Measurements from ENCODE around the gene PYDC1. TPM values are rescaled to one million over a fixed set of nuclear protein-coding genes. Genes with fewer than 3 reads are reported as not detected.

PYDC1 gene
- total RNA-seq, 1 donor: not detected

DNA sequence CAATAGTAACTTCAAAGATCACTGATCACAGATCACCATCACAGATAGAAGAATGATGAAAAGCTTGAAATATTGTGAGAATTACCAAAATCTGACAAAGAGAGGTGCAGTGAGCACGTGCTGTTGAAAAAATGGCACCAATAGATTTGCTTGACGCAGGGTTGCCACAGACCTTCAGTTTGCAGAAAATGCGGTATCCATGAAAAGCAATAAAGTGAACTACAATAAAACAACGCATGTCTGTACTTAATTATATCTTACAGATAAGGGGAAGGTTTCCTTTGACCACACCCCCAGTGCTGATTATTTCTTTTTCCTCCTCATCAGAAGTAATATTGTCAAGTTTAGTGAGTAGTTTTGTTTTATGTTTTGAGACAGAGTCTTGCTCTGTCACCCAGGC lies 21.1 kb upstream of the PYDC1 start:
- no peaks in the 10 kb centered on the region for H3K9me3 ChIP-seq (ENCODE audit: low read depth, low read length)
- no peak overlapping the region for H3K4me3 ChIP-seq (ENCODE audit: low read length)
- H3K4me1 ChIP-seq (ENCODE audit: insufficient read depth, low read length): peaks cover 18% of the 10 kb centered on the region
- no peaks in the 10 kb centered on the region for H3K27me3 ChIP-seq (ENCODE audit: insufficient read depth, low read length)

DNA sequence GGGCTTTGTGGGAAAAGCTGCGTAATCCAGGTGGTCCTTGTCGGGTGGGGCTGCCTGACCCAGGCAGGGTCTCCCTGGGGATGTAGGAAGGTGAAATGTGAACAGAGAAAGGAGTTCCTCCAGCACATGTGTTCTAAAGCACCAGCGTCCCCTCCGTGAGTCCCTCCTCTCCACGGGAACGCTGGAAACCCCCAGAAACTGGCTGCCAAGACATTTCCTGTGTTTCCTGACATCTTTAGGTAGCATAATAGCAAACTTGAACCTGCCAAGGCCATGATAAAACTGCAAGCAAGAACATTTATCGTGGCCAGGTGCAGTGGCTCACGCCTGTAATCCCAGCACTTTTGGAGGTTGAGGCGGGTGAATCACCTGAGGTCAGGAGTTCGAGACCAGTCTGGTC lies 12.6 kb upstream of the PYDC1 start:
- no peaks in the 10 kb centered on the region for H3K9me3 ChIP-seq (ENCODE audit: low read depth, low read length)
- no peak overlapping the region for H3K4me3 ChIP-seq (ENCODE audit: low read length)
- no peaks in the 10 kb centered on the region for H3K27me3 ChIP-seq (ENCODE audit: insufficient read depth, low read length)
- H3K4me1 ChIP-seq (ENCODE audit: insufficient read depth, low read length): no peaks in the 10 kb centered on the region

DNA sequence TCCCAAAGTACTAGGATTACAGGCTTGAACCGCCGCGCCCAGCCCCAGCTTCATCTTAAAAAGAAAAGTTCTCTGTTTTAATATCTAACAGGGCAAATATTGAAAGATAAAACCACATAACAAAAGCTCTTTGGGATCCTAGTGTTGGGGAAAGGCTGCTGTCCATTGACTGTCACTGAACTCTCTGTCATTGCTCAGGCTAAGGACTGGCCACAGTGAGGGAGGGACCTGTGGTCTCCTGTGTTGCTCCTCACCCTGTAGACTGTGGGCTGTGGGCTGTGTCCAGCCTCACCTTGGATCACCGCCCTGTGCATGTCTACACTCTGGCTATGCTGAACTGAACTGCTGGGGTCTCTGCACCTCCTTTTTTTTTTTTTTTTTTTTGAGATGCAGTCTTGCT lies 11.3 kb upstream of the PYDC1 start:
- no peaks in the 10 kb centered on the region for H3K27me3 ChIP-seq (ENCODE audit: insufficient read depth, low read length)
- no peak overlapping the region for H3K4me3 ChIP-seq (ENCODE audit: low read length)
- H3K4me1 ChIP-seq (ENCODE audit: insufficient read depth, low read length): no peaks in the 10 kb centered on the region
- no peaks in the 10 kb centered on the region for H3K9me3 ChIP-seq (ENCODE audit: low read depth, low read length)

DNA sequence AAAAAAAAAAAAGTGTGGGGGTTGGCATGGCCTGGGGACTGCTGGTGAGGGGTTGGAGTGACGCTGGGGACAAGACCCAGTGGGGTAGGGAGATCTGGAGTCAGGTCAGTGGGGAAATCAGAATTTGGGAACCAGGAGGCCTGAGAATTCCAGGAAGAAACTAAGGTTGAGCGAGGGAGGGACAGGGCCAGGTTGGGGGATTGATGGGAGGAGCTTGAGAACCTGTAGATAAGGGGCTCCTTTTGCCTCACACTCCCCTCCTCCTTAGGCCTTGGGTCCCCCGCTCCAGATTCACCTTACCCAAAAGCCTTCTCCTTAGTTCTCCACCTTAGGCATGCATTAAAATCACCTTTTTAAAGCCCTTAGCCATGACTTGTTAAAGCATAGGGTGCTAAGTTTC lies 8.3 kb upstream of the PYDC1 start:
- Histone ChIP-seq H3K9me3 (ENCODE audit: low read depth, low read length) (no peaks in the 10 kb centered on the region), H3K27me3 (ENCODE audit: insufficient read depth, low read length) (peaks cover 4% of the 10 kb centered on the region)

DNA sequence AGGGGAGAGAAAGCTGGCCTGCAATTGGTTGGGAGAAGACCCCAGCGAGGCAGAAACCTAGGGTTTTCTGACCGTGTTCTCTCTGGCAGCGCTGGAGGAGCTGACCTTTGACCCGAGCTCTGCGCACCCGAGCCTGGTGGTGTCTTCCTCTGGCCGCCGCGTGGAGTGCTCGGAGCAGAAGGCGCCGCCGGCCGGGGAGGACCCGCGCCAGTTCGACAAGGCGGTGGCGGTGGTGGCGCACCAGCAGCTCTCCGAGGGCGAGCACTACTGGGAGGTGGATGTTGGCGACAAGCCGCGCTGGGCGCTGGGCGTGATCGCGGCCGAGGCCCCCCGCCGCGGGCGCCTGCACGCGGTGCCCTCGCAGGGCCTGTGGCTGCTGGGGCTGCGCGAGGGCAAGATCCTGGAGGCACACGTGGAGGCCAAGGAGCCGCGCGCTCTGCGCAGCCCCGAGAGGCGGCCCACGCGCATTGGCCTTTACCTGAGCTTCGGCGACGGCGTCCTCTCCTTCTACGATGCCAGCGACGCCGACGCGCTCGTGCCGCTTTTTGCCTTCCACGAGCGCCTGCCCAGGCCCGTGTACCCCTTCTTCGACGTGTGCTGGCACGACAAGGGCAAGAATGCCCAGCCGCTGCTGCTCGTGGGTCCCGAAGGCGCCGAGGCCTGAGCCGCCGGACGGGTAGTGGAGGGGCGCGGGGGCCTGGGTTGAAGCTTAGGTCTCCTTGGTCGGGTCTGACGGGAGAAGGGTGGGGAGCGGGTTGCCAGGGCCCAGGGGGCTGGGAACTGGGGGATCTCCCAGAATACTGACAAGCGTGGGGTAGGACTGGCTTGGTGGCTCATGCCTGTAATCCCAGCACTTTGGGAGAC lies 7.4 kb upstream of the PYDC1 start:
- Histone ChIP-seq H3K4me1 (ENCODE audit: insufficient read depth, low read length) (no peaks in the 10 kb centered on the region), H3K27me3 (ENCODE audit: insufficient read depth, low read length) (peaks cover 4% of the 10 kb centered on the region)

More for the DNA sequence above, 8.3 kb upstream of the PYDC1 start:
- H3K4me3 ChIP-seq (ENCODE audit: low read length): no peak overlapping the region
- H3K4me1 ChIP-seq (ENCODE audit: insufficient read depth, low read length): no peaks in the 10 kb centered on the region

DNA sequence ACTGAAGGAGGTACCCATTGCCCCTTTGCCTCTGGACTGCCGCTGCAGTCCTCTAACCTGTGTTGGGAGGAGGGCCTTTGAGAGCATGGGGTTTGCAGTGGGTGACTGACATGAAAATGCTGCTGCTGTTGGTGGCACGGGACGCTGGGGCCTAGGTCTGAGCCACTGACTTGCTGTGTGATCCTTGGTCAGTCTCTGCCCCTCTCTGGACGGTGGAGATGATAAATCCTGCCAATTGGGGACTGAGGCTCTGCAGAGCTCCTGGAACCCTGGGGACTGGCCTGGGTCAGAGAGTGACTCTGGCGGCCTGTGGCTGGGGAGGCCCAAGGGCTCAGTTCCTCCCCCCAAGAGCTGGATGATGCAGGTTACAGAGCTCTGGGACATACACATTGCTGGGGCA lies 6.1 kb upstream of the PYDC1 start:
- H3K4me3 ChIP-seq (ENCODE audit: low read length): no peak overlapping the region
- H3K9me3 ChIP-seq (ENCODE audit: low read depth, low read length): no peaks in the 10 kb centered on the region
- H3K4me1 ChIP-seq (ENCODE audit: insufficient read depth, low read length): no peaks in the 10 kb centered on the region
- H3K27me3 ChIP-seq (ENCODE audit: insufficient read depth, low read length): peaks cover 9% of the 10 kb centered on the region

More for the DNA sequence above, 7.4 kb upstream of the PYDC1 start:
- H3K4me3 ChIP-seq (ENCODE audit: low read length): no peak overlapping the region
- no peaks in the 10 kb centered on the region for H3K9me3 ChIP-seq (ENCODE audit: low read depth, low read length)

DNA sequence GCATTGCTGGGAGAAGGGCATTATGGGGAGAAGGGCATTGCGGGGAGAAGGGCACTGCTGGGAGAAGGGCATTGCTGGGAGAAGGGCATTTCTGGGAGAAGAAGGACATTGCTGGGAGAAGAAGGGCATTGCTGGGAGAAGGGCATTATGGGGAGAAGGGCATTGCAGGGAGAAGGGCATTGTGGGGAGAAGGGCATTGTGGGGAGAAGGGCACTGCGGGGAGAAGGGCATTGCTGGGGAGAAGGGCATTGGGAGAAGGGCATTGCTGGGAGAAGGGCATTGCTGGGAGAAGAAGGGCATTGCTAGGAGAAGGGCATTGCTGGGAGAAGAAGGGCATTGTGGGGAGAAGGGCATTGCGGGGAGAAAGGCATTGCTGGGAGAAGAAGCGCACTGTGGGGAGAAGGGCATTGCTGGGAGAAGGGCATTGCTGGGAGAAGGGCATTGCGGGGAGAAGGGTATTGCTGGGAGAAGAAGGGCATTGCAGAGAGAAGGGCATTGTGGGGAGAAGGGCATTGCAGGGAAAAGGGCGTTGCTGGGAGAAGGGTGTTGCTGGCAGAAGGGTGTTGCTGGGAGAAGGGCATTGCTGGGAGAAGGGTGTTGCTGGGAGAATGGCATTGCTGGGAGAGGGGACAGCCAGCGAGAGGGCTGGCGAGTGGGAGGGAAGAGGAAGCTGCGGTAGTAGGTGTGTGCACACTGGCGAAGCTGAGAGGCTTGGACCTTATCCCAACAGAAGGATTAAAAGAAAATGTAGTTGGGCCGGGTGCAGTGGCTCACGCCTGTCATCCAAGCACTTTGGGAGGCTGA lies 4.6 kb upstream of the PYDC1 start:
- peaks cover 9% of the 10 kb centered on the region for H3K4me1 ChIP-seq (ENCODE audit: insufficient read depth, low read length)
- peaks cover 23% of the 10 kb centered on the region for H3K27me3 ChIP-seq (ENCODE audit: insufficient read depth, low read length)
- H3K9me3 ChIP-seq (ENCODE audit: low read depth, low read length): no peaks in the 10 kb centered on the region
- H3K4me3 ChIP-seq (ENCODE audit: low read length): no peak overlapping the region

DNA sequence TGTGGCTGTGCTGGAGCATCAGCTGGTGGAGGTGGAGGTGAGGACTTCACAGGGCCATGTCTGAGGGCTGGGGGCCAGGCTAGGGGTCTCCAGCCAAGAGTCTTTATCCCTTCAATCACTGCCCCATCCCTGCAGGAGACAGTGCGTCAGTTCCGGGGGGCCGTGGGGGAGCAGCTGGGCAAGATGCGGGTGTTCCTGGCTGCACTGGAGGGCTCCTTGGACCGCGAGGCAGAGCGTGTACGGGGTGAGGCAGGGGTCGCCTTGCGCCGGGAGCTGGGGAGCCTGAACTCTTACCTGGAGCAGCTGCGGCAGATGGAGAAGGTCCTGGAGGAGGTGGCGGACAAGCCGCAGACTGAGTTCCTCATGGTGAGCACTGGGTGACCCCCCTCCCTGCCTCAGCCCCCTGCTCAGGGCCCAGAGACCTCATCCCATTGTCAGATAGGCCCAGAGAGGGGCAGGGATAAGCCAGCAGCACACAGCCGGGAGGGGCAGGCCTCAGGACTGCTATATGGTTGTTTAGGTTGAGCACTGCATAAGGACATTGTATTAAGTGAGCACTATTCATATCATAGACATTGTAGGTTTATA lies 2.3 kb upstream of the PYDC1 start:
- H3K4me3 ChIP-seq (ENCODE audit: low read length): no peak overlapping the region
- peaks cover 42% of the 10 kb centered on the region for H3K27me3 ChIP-seq (ENCODE audit: insufficient read depth, low read length)
- H3K9me3 ChIP-seq (ENCODE audit: low read depth, low read length): no peaks in the 10 kb centered on the region
- peaks cover 32% of the 10 kb centered on the region for H3K4me1 ChIP-seq (ENCODE audit: insufficient read depth, low read length)

DNA sequence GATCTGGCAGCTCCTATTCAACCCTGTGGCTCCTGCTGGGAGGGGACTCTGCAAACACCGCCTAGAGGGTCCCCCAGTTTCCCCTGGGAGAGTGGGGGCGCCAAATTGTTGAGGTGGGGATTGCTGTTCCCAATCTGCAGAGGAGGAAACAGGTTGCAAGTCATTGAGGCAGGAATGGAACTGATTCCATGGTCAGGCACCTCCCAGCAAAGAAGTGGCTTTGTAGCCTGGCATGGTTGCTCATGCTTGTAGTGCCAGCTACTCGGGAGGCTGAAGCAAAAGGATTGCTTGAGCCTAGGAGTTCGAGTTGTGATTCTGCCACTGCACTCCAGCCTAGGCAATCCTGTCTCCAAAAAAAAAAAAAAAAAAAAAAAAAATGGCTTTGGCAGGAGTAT lies 198 bp upstream of the PYDC1 start:
- Histone ChIP-seq H3K9me3 (ENCODE audit: low read depth, low read length) (no peaks in the 10 kb centered on the region), H3K4me1 (ENCODE audit: insufficient read depth, low read length) (peaks cover 34% of the 10 kb centered on the region), H3K4me3 (ENCODE audit: low read length) (no peak overlapping the region), H3K27me3 (ENCODE audit: insufficient read depth, low read length) (peaks cover 42% of the 10 kb centered on the region)

DNA sequence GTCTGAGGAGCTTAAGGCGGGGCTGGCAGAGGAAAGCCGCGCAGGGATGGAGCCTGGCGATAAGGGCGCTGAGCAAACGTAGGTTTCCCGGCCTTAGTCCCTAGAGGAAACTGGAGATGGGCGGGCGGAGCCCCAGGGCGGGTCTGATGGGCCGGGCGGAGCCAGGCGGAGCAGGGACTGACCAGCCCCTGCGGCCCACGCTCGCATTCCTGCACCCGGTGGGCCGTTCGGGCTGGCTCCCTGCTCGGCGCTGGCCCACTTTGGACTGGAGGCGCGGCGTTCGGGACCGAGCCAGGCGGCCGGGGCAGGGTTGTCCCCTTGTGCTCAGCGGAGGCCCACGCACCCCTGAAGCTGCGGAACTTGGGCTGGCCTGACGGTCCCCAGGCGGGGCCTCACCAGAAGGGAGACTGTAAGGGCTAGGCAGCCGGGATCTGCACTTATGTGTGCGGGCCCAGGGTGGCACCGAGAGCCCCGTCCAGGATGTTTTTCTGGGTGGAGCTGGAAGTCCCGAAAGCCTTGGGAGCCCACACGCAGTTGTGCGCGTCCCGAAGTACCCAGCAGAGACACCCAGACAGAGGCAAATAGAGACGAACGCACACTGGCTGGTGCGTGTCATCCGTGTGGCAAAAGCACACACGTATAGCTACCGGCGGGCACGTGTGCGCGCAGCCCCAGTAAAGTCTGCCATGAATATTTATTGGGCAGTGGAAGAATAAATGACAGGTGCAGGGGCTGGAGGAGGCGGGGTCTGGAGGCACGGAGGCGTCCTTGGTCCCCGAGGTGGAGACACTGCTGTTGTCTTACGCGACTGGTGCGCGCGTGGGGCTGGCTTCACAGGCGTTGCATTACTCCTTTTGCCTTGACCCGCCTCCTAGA lies 1.4 kb downstream of the PYDC1 start:
- peaks cover 34% of the 10 kb centered on the region for H3K4me1 ChIP-seq (ENCODE audit: insufficient read depth, low read length)
- H3K9me3 ChIP-seq (ENCODE audit: low read depth, low read length): no peaks in the 10 kb centered on the region
- H3K4me3 ChIP-seq (ENCODE audit: low read length): peak overlapping the region; percentile 31
- peaks cover 38% of the 10 kb centered on the region for H3K27me3 ChIP-seq (ENCODE audit: insufficient read depth, low read length)

DNA sequence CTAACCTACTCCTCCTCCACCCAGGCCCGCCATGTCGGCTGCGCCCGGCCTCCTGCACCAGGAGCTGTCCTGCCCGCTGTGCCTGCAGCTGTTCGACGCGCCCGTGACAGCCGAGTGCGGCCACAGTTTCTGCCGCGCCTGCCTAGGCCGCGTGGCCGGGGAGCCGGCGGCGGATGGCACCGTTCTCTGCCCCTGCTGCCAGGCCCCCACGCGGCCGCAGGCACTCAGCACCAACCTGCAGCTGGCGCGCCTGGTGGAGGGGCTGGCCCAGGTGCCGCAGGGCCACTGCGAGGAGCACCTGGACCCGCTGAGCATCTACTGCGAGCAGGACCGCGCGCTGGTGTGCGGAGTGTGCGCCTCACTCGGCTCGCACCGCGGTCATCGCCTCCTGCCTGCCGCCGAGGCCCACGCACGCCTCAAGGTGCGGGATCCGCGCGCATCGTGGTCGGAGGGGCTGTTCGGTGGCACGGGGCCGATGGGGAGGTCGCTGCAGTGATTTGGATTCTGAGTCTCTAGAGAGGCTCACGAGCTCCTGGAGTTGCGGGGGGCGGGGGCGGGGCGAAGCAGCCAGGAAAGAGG lies 2.1 kb downstream of the PYDC1 start:
- Histone ChIP-seq H3K9me3 (ENCODE audit: low read depth, low read length) (no peaks in the 10 kb centered on the region), H3K27me3 (ENCODE audit: insufficient read depth, low read length) (peaks cover 38% of the 10 kb centered on the region), H3K4me1 (ENCODE audit: insufficient read depth, low read length) (peaks cover 34% of the 10 kb centered on the region), H3K4me3 (ENCODE audit: low read length) (peak overlapping the region; percentile 31)

DNA sequence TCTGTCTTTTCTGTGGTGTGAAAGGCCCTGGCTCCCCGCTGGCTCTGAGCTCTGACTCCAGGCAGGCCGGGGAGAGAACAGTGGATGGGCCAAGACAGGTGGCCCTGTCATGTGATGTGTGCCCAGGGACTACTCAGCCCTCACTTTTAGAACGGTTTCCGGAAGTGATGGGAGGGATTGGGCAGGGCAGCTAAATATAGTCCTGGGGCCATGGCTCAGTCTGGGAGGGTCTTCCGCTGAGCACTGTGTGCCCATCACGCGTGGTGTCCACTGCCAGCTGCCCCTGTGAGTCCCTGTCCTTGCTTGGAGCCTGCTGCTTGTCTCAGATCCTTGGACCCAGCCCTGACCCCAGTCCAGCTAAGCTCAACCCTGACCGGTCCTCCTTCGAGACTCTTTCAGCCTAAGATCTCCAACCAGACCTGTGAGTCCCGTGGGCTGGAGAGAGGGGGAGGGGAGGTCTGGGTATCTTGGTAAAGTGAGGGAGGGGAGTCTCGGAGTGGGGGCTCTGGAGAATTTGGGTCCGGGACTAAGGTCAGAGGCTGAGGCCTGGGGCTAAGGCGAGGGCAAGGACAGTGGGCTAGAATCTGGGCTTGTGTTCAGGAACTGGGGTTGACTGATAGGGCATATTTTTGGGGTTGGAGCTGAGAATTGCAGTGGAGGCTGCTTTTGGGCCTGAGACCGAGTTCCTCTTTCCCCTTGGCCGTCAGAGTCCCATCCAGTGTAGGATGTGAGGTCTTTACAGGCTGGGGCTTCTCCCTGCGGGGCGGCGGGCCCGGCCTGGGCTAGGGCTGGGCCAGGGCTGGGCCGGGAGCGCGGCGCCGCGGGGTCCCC lies 2.8 kb downstream of the PYDC1 start, which contains the start of gene TRIM72:
TRIM72 (plus strand) TSS at position 243 of the 831 bp plus-strand sequence. CDS start 620 bp downstream, outside the sequence.
- H3K4me1 ChIP-seq (ENCODE audit: insufficient read depth, low read length): peaks cover 34% of the 10 kb centered on the region
- H3K4me3 ChIP-seq (ENCODE audit: low read length): no peak within 1 kb of the TSS
- peaks cover 38% of the 10 kb centered on the region for H3K27me3 ChIP-seq (ENCODE audit: insufficient read depth, low read length)
- H3K9me3 ChIP-seq (ENCODE audit: low read depth, low read length): no peaks in the 10 kb centered on the region

DNA sequence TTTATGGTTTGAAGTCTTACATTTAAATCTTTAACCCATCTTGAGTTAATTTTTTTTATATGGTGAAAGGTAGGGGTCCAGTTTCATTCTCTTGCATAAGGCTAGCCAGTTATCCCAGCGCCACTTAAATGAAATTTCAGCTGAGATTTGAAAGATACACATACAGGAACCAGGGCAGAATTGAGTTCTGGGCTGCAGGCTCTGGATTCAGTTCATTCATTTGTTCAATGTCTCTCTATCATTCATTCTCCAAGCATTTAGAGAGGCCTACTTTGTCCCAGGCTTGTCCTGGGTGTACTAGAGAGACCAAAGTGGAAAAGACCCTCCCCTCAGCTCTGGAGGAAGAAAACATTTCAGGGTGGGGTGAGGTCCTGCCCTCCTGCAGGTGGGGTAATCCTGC lies 3.6 kb downstream of the PYDC1 start:
- Histone ChIP-seq H3K4me1 (ENCODE audit: insufficient read depth, low read length) (peaks cover 34% of the 10 kb centered on the region), H3K4me3 (ENCODE audit: low read length) (no peak overlapping the region), H3K9me3 (ENCODE audit: low read depth, low read length) (no peaks in the 10 kb centered on the region), H3K27me3 (ENCODE audit: insufficient read depth, low read length) (peaks cover 34% of the 10 kb centered on the region)

All from mononuclear cell (primary cell).